OCI-LY7 (cell line): Measurements from ENCODE around the gene REG4. TPM values are rescaled to one million over a fixed set of nuclear protein-coding genes. Genes with fewer than 3 reads are reported as not detected.
"Not testable (repeated sequence)": the region's sequence is repeated elsewhere in the genome, so short reads cannot be mapped to it uniquely, and the experiment has no call there.

Experiments
- BruUV-seq: library from RNA; stranded (reverse); fragments of 400-500 nt; replicated peaks from 2 replicates; lab custom pipeline; 2021; lab: Mats Ljungman, UMichigan
- CTCF ChIA-PET: fragments of 300-600 bp; sonication (Branson Sonifier 250); formaldehyde crosslinking; loops from one replicate; lab custom pipeline; 2022; ENCODE audit warnings: antibody characterized with exemption; ENCODE audit not compliant: unreplicated experiment; lab: Charles Lee
- POLR2A ChIA-PET: fragments of 300-600 bp; sonication (Branson Sonifier 250); formaldehyde crosslinking; loops from one replicate; lab custom pipeline; 2022; ENCODE audit warnings: antibody characterized with exemption; lab: Charles Lee
- DNase-seq: peaks from one replicate; pipeline ENCODE4 v3.0.0-alpha.2; 2015; ENCODE audit warnings: low spot score
- H2AFZ ChIP-seq: fragments of 200-600 bp; sonication (generic), shearing (Covaris generic); 2 replicates; pipeline ENCODE4 v1.6.1; 2014; ENCODE audit warnings: mild to moderate bottlenecking, antibody characterized with exemption, low read length, moderate library complexity
- H3K27ac ChIP-seq: fragments of 200-600 bp; sonication (generic); 2 replicates; pipeline ENCODE4 v1.5.1; 2014; ENCODE audit warnings: mixed run types, low read depth, mild to moderate bottlenecking, moderate library complexity, low read length, inconsistent platforms; ENCODE audit not compliant: poor library complexity, severe bottlenecking
- H3K36me3 ChIP-seq: fragments of 200-600 bp; sonication (generic); 2 replicates; pipeline ENCODE4 v1.6.1; 2014; ENCODE audit warnings: mild to moderate bottlenecking, antibody characterized with exemption, low read length, moderate library complexity, mixed read lengths; ENCODE audit not compliant: insufficient read depth
- H3K4me1 ChIP-seq: fragments of 200-600 bp; sonication (generic); 2 replicates; pipeline ENCODE4 v1.5.1; 2014; ENCODE audit warnings: mild to moderate bottlenecking, low read length; ENCODE audit not compliant: insufficient read depth, poor library complexity, severe bottlenecking
- H3K4me2 ChIP-seq: fragments of 200-600 bp; sonication (generic); 2 replicates; pipeline ENCODE4 v1.6.1; 2014; ENCODE audit warnings: mild to moderate bottlenecking, low read length
- H3K4me3 ChIP-seq: fragments of 200-600 bp; sonication (generic); 2 replicates; pipeline ENCODE4 v1.5.1; 2014; ENCODE audit warnings: mild to moderate bottlenecking, low read depth, low read length; ENCODE audit not compliant: poor library complexity, severe bottlenecking
- H3K79me2 ChIP-seq: fragments of 200-600 bp; sonication (generic); 2 replicates; pipeline ENCODE4 v1.6.1; 2016; ENCODE audit warnings: low read depth, mild to moderate bottlenecking, low read length, moderate library complexity, mixed read lengths; ENCODE audit not compliant: insufficient read depth
- H3K9me2 ChIP-seq: fragments of 200-600 bp; sonication (generic); 2 replicates; pipeline ENCODE4 v1.6.1; 2016; ENCODE audit warnings: mild to moderate bottlenecking, low read length, mixed read lengths; ENCODE audit not compliant: insufficient read depth
- H3K9me3 ChIP-seq: fragments of 200-600 bp; sonication (generic); 2 replicates; pipeline ENCODE4 v1.6.1; 2014; ENCODE audit warnings: mild to moderate bottlenecking, mixed run types, low read length, mixed read lengths
- H4K20me1 ChIP-seq: fragments of 200-600 bp; sonication (generic); 2 replicates; pipeline ENCODE4 v1.6.1; 2014; ENCODE audit warnings: mild to moderate bottlenecking, antibody characterized with exemption, low read length, moderate library complexity, mixed read lengths; ENCODE audit not compliant: insufficient read depth
- CTCF ChIP-seq: fragments of 200-600 bp; sonication (generic); conservative IDR thresholded peaks from 2 replicates; pipeline ENCODE4 v1.5.1; 2014; ENCODE audit warnings: mild to moderate bottlenecking, antibody characterized with exemption, low read length, moderate library complexity, mixed read lengths
- EZH2phosphoT487 ChIP-seq: fragments of 200-600 bp; sonication (generic); IDR thresholded peaks from 2 replicates; pipeline ENCODE4 v1.6.1; 2018; ENCODE audit warnings: low read depth, borderline replicate concordance, mild to moderate bottlenecking, mixed run types, antibody characterized with exemption, low read length, moderate library complexity, mixed read lengths
- intact Hi-C: fragments of 100-400 bp; cut with micrococcal nuclease; formaldehyde crosslinking; loops from one replicate; pipeline ENCODE4 v1.10.0; 2022; ENCODE audit not compliant: unreplicated experiment
- total RNA-seq, 2 experiments: library from RNA; depleted of rRNA in 1 of 2; stranded (reverse); fragments of >200 nt in 1 of 2; shearing (Covaris generic) in 1 of 2; gene quantifications; 2 replicates each; pipeline ENCODE4 v1.2.3, GENCODE V29; 2014 to 2022

REG4 gene
- total RNA-seq, 2 experiments from 2014 or later = not detected

DNA sequence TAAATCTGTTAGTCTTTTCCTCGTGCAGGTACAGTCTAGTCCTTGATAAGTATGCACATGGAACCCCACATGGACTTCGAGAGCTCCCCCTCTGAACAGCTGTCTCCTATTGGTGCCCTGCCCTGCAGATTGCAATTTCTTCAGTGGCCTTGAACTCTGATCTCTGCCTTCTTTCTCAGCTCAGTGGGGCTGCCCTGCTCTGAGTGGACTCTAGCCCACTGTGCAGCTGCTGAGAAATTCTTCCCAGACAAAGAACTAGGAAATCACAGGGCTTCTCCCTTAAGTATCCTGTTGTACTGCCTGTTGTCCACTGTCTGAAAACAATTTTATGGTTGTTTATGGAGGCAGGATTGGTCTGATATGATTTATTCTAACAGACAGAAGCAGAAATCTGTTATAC, 46.9 kb upstream of the REG4 start:
- H3K4me3 ChIP-seq = no peak overlapping the region
- H3K4me1 ChIP-seq = no peaks in the 10 kb centered on the region
- no peaks in the 10 kb centered on the region for H4K20me1 ChIP-seq
- no peaks in the 10 kb centered on the region for H3K36me3 ChIP-seq
- POLR2A ChIA-PET = no interaction called here
- no peaks in the 10 kb centered on the region for H3K9me2 ChIP-seq
- BruUV-seq = no TSS peak
- intact Hi-C loops = no loop called here
- no peak overlapping the region for H3K4me2 ChIP-seq
- H3K9me3 ChIP-seq = no peaks in the 10 kb centered on the region
- H3K79me2 ChIP-seq = no peaks in the 10 kb centered on the region
- no peak for DNase-seq
- no peak for TF ChIP-seq CTCF
- no peak for TF ChIP-seq EZH2phosphoT487
- CTCF ChIA-PET = no interaction called here
- no peak overlapping the region for H3K27ac ChIP-seq
- no peak overlapping the region for H2AFZ ChIP-seq

DNA sequence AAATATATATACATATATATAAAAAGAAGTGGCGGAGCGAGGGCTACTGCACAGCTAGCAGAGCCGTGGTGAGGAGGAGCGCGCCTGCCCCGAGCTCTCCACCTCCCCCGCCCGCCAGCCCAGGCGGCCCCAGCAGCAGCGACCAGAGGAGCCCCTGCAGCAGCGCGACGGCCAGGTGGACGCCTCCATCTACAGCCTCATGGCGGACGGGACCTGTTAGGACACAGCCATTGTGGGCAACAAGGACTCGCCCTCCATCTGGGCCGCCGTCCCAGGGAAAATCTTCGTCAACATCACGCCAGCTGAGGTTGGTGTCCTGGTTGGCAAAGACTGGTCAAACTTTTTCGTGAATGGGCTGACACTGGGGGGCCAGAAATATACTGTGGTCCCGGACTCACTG, 41.9 kb upstream of the REG4 start:
- H4K20me1 ChIP-seq = no peaks in the 10 kb centered on the region
- no peak overlapping the region for H3K4me3 ChIP-seq
- intact Hi-C loops = no loop called here
- H3K4me1 ChIP-seq = no peaks in the 10 kb centered on the region
- no peaks in the 10 kb centered on the region for H3K9me2 ChIP-seq
- ChIA-PET POLR2A (no interaction called here), CTCF (no interaction called here)
- TF ChIP-seq EZH2phosphoT487 (no peak), CTCF (no peak)
- no peaks in the 10 kb centered on the region for H3K36me3 ChIP-seq
- BruUV-seq = no TSS peak
- no peak for DNase-seq
- no peak overlapping the region for H3K4me2 ChIP-seq
- no peak overlapping the region for H3K27ac ChIP-seq
- no peaks in the 10 kb centered on the region for H3K9me3 ChIP-seq
- H2AFZ ChIP-seq = no peak overlapping the region
- no peaks in the 10 kb centered on the region for H3K79me2 ChIP-seq

GRCh38 chr1:119844206-119844605, 32.9 kb upstream of the REG4 start:
- CTCF ChIA-PET, H2AFZ ChIP-seq, H3K4me2 ChIP-seq: not testable (repeated sequence)

More at GRCh38 chr1:119844206-119844605, 32.9 kb upstream of the REG4 start:
- H4K20me1 ChIP-seq, H3K4me3 ChIP-seq, H3K9me3 ChIP-seq, DNase-seq, BruUV-seq, H3K36me3 ChIP-seq, POLR2A ChIA-PET, H3K79me2 ChIP-seq, H3K9me2 ChIP-seq, H3K4me1 ChIP-seq, intact Hi-C loops, H3K27ac ChIP-seq: not testable (repeated sequence)
- TF ChIP-seq CTCF = peak; percentile 69
